Panc1 (cell line): ENCODE results near the gene CPLX3.

Experiments
- POLR2AphosphoS5 ChIP-seq: IDR thresholded peaks from 2 replicates; pipeline ENCODE4 v1.6.1; 2012; ENCODE audit warnings: mild to moderate bottlenecking, low read depth, low read length, moderate library complexity
- TCF7L2 ChIP-seq: IDR thresholded peaks from 2 replicates; pipeline ENCODE4 v1.6.1; 2011; ENCODE audit warnings: mild to moderate bottlenecking, low read depth, low read length, inconsistent platforms
- TF ChIP-seq, protein P1 (sequence below): fragments of 450-650 bp; IDR thresholded peaks from 2 replicates; pipeline ENCODE4 v1.5.1; 2017; ENCODE audit warnings: mild to moderate bottlenecking
- TF ChIP-seq, protein P2 (sequence below), 2 experiments: IDR thresholded peaks; 2 replicates each; pipeline ENCODE4 v1.6.1; 2011 to 2012; ENCODE audit warnings: low read depth in 2 of 2, control low read depth in 1 of 2, low read length in 1 of 2, mild to moderate bottlenecking in 1 of 2, moderate library complexity in 1 of 2; ENCODE audit not compliant: insufficient read depth in 1 of 2

DNA sequence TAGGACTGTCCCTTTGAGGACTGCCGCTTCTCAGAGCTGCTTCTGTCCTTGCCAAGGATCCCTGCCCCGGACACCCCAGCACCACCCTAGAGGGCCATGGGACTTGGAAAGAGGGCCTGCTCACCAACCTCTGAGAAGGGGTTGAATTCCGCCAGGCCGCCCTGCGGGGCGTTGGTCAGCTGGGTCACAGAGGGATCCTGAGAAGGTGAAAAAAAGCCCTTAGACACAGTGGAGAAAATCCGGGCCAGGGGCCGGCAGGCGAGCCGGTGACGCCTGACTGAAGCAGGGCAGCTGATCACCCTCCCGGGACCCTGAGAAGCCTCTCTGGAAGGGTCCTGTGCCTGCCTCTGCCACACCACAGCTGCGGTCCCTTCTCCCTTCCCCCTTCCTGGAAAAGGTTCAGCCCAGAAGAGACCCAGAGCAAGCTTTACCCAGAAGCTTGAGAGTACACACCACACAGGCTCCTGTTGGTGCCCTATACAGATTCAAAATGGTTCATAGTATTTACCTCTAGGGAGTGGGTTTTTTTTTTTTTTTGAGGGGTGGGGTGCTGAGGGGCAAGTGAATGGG is 28.1 kb downstream of the CPLX3 start:
- TF ChIP-seq POLR2AphosphoS5 (no peak), TCF7L2 (no peak)
- TF ChIP-seq, protein P1, sequence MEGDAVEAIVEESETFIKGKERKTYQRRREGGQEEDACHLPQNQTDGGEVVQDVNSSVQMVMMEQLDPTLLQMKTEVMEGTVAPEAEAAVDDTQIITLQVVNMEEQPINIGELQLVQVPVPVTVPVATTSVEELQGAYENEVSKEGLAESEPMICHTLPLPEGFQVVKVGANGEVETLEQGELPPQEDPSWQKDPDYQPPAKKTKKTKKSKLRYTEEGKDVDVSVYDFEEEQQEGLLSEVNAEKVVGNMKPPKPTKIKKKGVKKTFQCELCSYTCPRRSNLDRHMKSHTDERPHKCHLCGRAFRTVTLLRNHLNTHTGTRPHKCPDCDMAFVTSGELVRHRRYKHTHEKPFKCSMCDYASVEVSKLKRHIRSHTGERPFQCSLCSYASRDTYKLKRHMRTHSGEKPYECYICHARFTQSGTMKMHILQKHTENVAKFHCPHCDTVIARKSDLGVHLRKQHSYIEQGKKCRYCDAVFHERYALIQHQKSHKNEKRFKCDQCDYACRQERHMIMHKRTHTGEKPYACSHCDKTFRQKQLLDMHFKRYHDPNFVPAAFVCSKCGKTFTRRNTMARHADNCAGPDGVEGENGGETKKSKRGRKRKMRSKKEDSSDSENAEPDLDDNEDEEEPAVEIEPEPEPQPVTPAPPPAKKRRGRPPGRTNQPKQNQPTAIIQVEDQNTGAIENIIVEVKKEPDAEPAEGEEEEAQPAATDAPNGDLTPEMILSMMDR = no peak
- TF ChIP-seq, protein P2, sequence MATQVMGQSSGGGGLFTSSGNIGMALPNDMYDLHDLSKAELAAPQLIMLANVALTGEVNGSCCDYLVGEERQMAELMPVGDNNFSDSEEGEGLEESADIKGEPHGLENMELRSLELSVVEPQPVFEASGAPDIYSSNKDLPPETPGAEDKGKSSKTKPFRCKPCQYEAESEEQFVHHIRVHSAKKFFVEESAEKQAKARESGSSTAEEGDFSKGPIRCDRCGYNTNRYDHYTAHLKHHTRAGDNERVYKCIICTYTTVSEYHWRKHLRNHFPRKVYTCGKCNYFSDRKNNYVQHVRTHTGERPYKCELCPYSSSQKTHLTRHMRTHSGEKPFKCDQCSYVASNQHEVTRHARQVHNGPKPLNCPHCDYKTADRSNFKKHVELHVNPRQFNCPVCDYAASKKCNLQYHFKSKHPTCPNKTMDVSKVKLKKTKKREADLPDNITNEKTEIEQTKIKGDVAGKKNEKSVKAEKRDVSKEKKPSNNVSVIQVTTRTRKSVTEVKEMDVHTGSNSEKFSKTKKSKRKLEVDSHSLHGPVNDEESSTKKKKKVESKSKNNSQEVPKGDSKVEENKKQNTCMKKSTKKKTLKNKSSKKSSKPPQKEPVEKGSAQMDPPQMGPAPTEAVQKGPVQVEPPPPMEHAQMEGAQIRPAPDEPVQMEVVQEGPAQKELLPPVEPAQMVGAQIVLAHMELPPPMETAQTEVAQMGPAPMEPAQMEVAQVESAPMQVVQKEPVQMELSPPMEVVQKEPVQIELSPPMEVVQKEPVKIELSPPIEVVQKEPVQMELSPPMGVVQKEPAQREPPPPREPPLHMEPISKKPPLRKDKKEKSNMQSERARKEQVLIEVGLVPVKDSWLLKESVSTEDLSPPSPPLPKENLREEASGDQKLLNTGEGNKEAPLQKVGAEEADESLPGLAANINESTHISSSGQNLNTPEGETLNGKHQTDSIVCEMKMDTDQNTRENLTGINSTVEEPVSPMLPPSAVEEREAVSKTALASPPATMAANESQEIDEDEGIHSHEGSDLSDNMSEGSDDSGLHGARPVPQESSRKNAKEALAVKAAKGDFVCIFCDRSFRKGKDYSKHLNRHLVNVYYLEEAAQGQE (IDR thresholded peaks at IDR 0.05; ENCODE audit: insufficient read depth in 1 of 2, low read depth in 2 of 2, low read length in 1 of 2) = no peak
